Activated T-cell treated with anti-CD3 and anti-CD28 coated beads for 1 hour (primary cell): ENCODE measurements around the gene COMTD1.
"Not testable (repeated sequence)": the region's sequence is repeated elsewhere in the genome, so short reads cannot be mapped to it uniquely, and the experiment has no call there.

Experiments used
- DNase-seq: peaks from one replicate; pipeline ENCODE4 v3.0.0-alpha.2; 2020; ENCODE audit warnings: low read depth

COMTD1 gene

GRCh38 chr10:75223507-75223906 is 12.2 kb downstream of the COMTD1 start:
- DNase-seq, result no peak

DNA sequence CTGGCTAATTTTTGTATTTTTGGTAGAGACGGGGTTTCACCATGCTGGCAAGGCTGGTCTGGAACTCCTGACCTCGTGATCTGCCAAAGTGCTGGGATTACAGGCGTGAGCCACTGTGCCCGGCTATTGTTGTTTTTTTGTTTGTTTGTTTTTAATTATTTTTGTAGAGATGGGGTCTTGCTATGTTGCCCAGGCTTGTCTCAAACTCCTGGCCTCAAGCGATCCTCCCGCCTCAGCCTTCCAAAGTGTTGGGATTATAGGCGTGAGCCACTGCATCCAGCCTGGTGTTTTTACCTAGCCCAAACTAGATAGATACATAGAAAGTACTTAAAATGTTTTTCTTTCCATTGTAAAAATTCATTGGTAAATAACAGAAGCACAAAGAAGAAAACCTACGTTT is 14.3 kb downstream of the COMTD1 start:
- DNase-seq, result not testable (repeated sequence)

DNA sequence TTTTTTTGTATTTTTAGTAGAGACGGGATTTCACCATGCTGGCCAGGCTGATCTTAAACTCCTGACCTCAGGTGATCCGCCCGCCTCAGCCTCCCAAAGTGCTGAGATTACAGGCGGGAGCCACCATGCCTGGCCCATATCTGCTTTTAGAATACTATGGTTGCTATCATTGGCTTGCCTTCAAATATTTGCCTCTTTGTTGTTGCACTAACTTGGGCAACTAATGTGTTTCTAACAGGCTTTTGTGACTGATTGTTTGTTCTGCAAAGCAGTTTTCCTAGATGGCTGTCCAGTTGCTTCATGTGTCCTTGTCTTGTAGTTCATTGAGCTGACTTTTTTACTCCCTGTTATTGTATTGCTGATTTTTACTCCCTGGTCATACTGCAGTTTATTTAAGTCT is 15.5 kb downstream of the COMTD1 start:
- DNase-seq, result no peak

DNA sequence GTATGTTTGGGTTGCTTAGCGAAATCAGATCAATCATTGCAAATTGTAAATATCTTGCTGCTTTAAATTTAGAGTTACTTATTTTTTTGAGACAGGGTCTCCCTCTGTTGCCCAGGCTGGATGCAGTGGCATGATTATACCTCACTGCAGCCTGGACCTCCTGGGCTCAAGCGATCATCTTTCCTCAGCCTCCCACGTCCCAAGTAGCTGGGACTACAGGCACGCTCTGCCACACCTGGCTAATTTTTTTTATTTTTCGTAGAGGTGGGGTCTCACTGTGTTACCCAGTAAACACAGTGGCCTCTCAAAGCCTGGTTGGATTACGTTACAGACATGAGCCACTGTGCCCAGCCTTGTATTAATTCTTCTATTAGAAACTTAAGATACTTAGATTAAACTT is 23.4 kb downstream of the COMTD1 start:
- no peak for DNase-seq

- DNase-seq, result no peak
Measured at GRCh38 chr10:75211007-75211691, 24.6 kb downstream of the COMTD1 start.

- DNase-seq, result peak; percentile 92
Measured at GRCh38 chr10:75210282-75211006, 25.3 kb downstream of the COMTD1 start, which contains the start of gene VDAC2. Gene VDAC2 (plus strand): TSS chr10:75210796. CDS start chr10:75211159, 363 bp downstream.

GRCh38 chr10:75209921-75210281 is 25.9 kb downstream of the COMTD1 start:
- DNase-seq, result peak; percentile 69

DNA sequence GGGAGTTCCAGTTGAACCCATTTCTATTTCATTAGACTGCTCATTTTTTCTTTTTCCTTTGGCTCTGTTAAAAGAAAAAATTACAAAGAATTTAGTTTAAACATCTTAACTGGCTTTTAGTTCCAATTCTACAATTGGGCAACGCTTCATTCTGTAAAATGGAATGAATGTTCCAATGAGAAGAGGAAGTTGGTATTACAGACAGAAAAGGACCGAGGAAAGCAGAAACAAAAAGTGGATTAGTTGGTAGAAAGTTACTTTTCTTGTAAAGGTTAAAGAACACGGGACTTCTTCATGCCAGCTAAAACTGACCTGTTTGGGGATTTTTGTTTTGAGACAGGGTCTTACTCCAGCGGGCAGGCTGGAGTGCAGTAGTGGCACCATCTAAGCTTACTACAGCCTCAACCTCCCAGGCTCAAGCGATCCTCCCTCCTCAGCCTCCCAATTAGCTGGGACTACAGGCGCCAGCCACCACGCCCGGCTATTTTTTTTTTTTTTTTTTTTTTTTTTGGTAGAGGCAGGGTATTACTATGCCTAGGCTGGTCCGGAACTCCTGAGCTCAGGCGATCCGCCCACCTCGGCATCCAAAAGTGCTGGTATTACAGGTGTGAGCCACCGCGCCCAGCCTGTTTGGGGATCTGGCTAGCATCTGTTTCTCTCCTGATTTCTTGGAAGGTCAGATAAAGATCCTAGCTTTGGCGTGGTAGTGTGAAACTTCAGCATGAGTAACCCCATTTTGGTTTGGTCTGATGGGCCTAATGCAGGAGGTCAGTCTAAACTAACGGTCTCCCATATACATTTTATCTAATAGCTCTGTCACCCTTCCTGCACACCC is 26.5 kb downstream of the COMTD1 start:
- no peak for DNase-seq

DNA sequence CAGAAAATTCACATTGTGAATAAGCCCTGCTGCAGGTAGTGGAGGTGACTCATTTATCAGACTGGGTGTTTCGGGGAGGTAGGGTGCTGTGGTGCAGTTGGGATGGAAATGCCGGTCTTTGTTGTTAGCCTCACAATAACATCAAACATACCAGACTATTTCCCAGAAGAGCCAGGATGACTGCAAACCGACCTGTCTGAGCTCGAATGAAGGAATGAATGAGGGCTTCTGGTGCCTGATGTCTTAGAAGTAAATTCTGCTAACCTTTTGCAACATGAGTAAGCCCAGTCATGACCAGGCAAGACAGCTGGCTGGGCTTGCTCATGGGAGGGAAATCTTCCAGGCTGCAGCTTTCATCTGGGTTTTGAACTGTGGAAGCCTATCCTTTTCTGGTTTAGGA is 27.6 kb downstream of the COMTD1 start:
- DNase-seq, result no peak

- DNase-seq, result no peak
Measured at GRCh38 chr10:75207857-75208144, 28.0 kb downstream of the COMTD1 start.

- DNase-seq, result no peak
Measured at GRCh38 chr10:75207079-75207856, 28.5 kb downstream of the COMTD1 start.

DNA sequence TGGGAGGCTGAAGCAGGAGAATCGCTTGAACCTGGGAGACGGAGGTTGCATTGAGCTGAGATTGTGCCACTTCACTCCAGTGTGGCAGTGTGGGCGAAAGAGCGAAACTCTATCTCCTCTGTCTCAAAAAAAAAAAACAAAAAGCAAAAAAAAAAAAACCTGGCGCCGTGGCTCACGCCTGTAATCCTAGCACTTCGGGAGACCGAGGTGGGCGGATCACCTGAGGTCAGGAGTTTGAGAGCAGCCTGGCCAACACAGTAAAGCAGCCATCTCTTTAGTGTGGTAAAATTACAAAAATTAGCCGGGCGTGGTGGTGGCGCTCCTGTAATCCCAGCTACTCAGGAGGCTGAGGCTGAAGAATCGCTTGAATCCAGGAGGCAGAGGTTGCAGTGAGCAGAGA is 29.1 kb downstream of the COMTD1 start:
- DNase-seq, result not testable (repeated sequence)

- DNase-seq, result no peak
Measured at GRCh38 chr10:75205908-75206307, 29.8 kb downstream of the COMTD1 start.

DNA sequence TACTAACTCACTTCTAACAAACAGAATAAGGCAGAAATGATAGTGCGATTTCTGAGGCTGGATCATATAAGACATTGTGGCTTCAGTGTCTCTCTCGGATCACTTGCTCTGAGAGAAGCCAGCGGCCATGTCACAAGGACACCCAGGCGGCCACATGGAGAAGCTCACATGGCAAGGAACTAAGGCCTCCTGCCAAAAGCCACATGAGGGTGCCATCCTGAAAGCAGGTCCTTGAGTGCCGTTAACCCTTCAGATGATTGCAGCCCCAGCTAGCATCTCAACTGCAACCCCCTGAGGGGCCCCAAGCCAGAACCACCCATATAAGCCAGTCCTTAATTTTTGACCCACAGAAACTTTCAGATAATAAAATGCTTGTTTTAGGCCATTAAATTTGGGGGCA is 32.0 kb downstream of the COMTD1 start:
- DNase-seq, result no peak

DNA sequence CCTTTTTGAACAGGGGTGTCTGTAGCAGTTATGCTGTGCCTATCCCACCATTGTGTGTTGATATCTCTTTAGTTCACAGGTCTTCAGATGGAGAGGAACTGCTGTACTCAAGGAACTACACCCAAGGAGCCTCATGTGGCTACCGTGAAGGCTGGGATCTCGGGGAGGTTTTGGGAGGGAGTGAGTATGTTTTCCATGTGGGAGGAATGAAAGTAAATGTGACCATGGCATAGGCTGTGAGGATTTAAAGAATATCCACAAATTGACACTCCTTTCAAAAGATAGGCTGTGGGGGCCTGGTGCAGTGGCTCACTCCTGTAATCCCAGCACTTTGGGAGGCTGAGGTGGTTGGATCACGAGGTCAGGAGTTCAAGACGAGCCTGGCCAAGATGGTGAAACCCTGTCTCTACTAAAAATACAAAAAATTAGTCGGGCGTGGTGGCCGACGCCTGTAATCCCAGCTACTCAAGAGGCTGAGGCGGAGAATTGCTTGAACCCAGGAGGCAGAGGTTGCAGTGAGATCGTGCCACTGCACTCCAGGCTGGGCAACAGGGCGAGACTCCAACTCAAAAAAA is 32.6 kb downstream of the COMTD1 start:
- DNase-seq, result not testable (repeated sequence)

DNA sequence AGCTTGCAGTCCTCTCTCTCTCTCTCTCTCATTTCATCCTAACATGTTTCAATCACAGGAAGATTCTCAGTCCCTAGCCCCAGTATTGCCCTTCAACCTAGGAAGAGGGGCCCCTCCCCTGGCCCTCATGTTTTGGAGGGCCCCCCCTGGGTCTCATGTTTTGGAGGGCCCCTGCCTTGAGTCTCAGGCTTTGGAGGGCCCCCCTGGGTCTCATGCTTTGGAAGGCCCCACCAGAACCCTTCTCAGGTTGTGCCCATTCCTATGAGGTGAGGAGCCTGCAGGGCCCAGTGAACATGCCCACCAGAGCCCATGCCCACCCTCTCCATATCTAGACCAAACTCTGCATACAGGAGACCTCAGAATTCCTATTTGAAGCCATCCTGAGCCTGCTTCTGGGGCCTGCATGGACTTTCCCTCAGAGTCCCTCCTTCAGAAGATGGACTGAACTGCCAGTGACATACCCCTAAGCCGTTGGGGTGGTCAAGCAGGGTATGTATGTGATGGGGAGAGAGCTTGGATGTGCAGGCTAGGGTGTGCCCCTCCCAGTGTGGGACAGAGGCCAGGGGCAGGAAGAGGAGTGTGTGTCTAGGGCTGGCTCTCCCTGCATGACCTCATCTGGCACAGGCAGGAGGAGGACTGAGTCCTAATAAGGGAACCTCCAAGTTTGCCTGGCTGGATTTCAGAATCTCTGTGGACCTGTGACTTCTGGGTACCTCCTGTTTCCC is 33.3 kb downstream of the COMTD1 start:
- DNase-seq, result no peak

DNA sequence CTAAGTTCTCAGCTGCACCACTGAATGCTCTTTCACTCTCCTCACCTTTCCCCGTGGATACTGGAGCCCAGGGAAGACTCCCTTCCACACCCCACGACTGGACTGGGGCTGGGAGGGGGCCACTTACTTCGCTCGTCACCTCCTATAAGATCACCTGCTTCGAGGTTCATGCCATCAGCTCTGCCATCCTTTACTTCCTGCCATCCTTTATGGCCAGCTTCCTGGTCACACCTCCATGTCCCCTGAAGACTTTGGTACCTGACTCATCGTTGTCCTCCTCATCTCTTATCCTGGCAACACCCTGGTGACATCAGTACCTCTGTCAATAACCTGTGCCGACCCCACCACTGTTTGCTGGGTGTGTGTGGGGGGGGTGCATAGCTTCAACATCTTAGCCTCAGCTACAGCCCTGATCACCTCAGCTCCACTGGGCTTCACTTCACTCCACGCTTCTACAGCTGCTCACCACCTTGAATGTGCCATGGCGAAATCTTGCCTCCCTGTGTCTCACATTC is 33.9 kb downstream of the COMTD1 start:
- DNase-seq, result no peak

GRCh38 chr10:75199949-75200348 is 35.8 kb downstream of the COMTD1 start:
- not testable (repeated sequence) for DNase-seq

DNA sequence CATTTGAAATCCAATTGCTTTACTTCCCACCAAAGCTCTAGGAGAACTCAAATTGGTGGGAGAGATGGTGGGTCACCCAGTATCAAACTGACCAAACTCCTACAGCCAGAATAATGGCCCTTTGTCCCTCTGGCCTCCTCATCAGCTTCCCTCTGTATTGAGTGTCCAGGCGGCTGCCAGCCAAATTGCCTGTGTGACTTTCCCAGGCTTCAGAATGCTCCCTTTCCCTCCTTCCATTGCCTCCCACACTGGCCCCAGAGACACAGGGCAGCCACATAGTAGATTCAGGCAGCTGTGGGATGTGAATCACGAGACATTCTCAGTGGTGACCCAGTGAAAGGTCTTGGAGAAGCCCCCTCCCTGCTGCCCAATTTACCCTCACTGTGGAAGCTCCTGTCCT is 37.9 kb downstream of the COMTD1 start:
- no peak for DNase-seq

DNA sequence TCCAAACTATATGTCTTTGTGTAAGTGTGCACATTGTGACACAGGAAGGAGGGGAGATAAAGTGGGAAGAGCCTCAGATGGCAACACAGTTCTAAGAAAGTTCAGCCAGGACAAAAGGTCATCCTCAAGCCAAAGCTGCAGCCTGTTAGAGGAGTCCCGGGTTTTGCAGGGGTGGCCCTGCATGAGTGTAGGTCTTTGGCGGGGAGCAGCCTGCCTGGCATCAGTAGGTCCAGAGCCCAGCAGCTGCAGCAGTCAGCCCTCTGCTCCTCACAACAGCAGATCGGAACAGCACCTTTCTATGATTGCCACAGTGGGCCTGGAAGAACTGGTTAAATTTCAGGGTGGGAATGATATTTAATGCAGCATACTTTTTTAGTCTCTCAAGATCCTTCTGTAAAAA is 38.7 kb downstream of the COMTD1 start:
- DNase-seq, result no peak
